ENCODE measurements around the gene FNBP1. TPM values are rescaled to one million over a fixed set of nuclear protein-coding genes. Genes with fewer than 3 reads are reported as not detected.
A peak's percentile ranks its signal among the peaks of the same experiment; 100 is the strongest.

FNBP1 gene
- total RNA-seq, 1 experiment from 2014 or later: 30.8 TPM

GRCh38 chr9:129887334-129888292 is 155.4 kb downstream of the FNBP1 start:
- BruUV-seq (replicated peaks): TSS peak; percentile 18
- ChIA-PET CTCF (no interaction called here), POLR2A (ENCODE audit: unreplicated experiment) (no interaction called here)

GRCh38 chr9:129886226-129887174 is 156.5 kb downstream of the FNBP1 start:
- Histone ChIP-seq H3K79me2 (ENCODE audit: low read length) (no peaks in the 10 kb centered on the region), H3K9me3 (ENCODE audit: low read length) (no peaks in the 10 kb centered on the region), H4K20me1 (ENCODE audit: low read length) (no peaks in the 10 kb centered on the region), H3K4me1 (ENCODE audit: insufficient read depth, low read length) (peaks cover 24% of the 10 kb centered on the region), H3K27me3 (ENCODE audit: low read length) (no peaks in the 10 kb centered on the region), H3K9me2 (replicated peaks; ENCODE audit: low read length) (no peaks in the 10 kb centered on the region), H3K36me3 (ENCODE audit: low read depth, low read length) (peaks cover 3% of the 10 kb centered on the region; the same call in 1 of the 2 replicates), H2AFZ (ENCODE audit: low read length) (no peak overlapping the region), H3K4me2 (ENCODE audit: low read length) (peak overlapping the region; percentile 76), H3K4me3 (ENCODE audit: low read length) (peak overlapping the region; percentile 57), H3F3A (ENCODE audit: low read length, unreplicated experiment) (no peaks in the 10 kb centered on the region), H3K27ac (ENCODE audit: low read length) (peak overlapping the region; percentile 26; the same call in 1 of the 2 replicates), H3K9ac (ENCODE audit: low read length) (no peak overlapping the region)
- DNase-seq: no peak
- no TSS peak for BruUV-seq (replicated peaks)
- intact Hi-C loops (cut with micrococcal nuclease): loop anchor here (5.0 kb wide), 1 partner anchor 156 kb away; the partner anchor contains the start of gene FNBP1
- no peak for ATAC-seq
- POLR2A ChIA-PET (ENCODE audit: unreplicated experiment): no interaction called here
- TF ChIP-seq EZH2 (IDR thresholded peaks at IDR 0.05; ENCODE audit: low read length, unreplicated experiment) (no peak), EZH2phosphoT487 (IDR thresholded peaks at IDR 0.05; ENCODE audit: borderline replicate concordance, low read length) (no peak), CTCF (conservative IDR thresholded peaks at IDR 0.05; ENCODE audit: low read depth, low read length) (no peak)
- CTCF ChIA-PET: no interaction called here

More at GRCh38 chr9:129887334-129888292, 155.4 kb downstream of the FNBP1 start:
- no peak for TF ChIP-seq EZH2 (IDR thresholded peaks at IDR 0.05; ENCODE audit: low read length, unreplicated experiment)
- TF ChIP-seq EZH2phosphoT487 (IDR thresholded peaks at IDR 0.05; ENCODE audit: borderline replicate concordance, low read length): no peak
- no peak for TF ChIP-seq CTCF (conservative IDR thresholded peaks at IDR 0.05; ENCODE audit: low read depth, low read length)
- Histone ChIP-seq H4K20me1 (ENCODE audit: low read length) (no peaks in the 10 kb centered on the region), H3K4me2 (ENCODE audit: low read length) (no peak overlapping the region), H3K9me3 (ENCODE audit: low read length) (no peaks in the 10 kb centered on the region), H3K27ac (ENCODE audit: low read length) (no peak overlapping the region), H3F3A (ENCODE audit: low read length, unreplicated experiment) (no peaks in the 10 kb centered on the region), H3K79me2 (ENCODE audit: low read length) (no peaks in the 10 kb centered on the region), H3K4me3 (ENCODE audit: low read length) (no peak overlapping the region), H3K9ac (ENCODE audit: low read length) (no peak overlapping the region), H2AFZ (ENCODE audit: low read length) (no peak overlapping the region), H3K36me3 (ENCODE audit: low read depth, low read length) (peaks cover 3% of the 10 kb centered on the region; the same call in 1 of the 2 replicates), H3K27me3 (ENCODE audit: low read length) (no peaks in the 10 kb centered on the region), H3K9me2 (replicated peaks; ENCODE audit: low read length) (no peaks in the 10 kb centered on the region), H3K4me1 (ENCODE audit: insufficient read depth, low read length) (peaks cover 24% of the 10 kb centered on the region)
- intact Hi-C loops (cut with micrococcal nuclease): loop anchor here (5.0 kb wide), 1 partner anchor 155 kb away; the partner anchor contains the start of gene FNBP1
- DNase-seq (no peak), ATAC-seq (no peak)
